ENCODE measurements around the gene SNRPD3. TPM values are rescaled to one million over a fixed set of nuclear protein-coding genes. Genes with fewer than 3 reads are reported as not detected.

SNRPD3 gene
- total RNA-seq, 2 donors from 2014 or later, result 69.3 to 76.5 TPM

GRCh38 chr22:24564376-24565058, 8.7 kb downstream of the SNRPD3 start:
- no peak for DNase-seq
- Mint-ChIP-seq H3K4me3 (no peak overlapping the region), H3K9me3 (no peaks in the 10 kb centered on the region), H3K36me3 (ENCODE audit: insufficient read depth in 2 of 2) (peaks cover 3 to 9% of the 10 kb centered on the region in 2 donors), H3K27me3 (ENCODE audit: low read depth) (no peaks in the 10 kb centered on the region), H3K4me1 (ENCODE audit: low read depth) (peaks cover 56% of the 10 kb centered on the region), H3K27ac (peak overlapping the region; percentile 8)
- no peak for ATAC-seq (replicated peaks in 1 of 2)

GRCh38 chr22:24565077-24565476, 9.3 kb downstream of the SNRPD3 start:
- Mint-ChIP-seq H3K4me1 (ENCODE audit: low read depth) (peaks cover 51% of the 10 kb centered on the region), H3K36me3 (ENCODE audit: insufficient read depth in 2 of 2) (peaks cover 3 to 9% of the 10 kb centered on the region in 2 donors), H3K27ac (peak overlapping the region; percentile 65)

GRCh38 chr22:24566899-24567511, 11.2 kb downstream of the SNRPD3 start:
- Mint-ChIP-seq H3K27me3 (ENCODE audit: low read depth) (no peaks in the 10 kb centered on the region), H3K27ac (no peak overlapping the region), H3K9me3 (no peaks in the 10 kb centered on the region), H3K4me3 (no peak overlapping the region), H3K36me3 (ENCODE audit: insufficient read depth in 2 of 2) (peaks cover 3 to 12% of the 10 kb centered on the region in 2 donors), H3K4me1 (ENCODE audit: low read depth) (peaks cover 35% of the 10 kb centered on the region)
- ATAC-seq (replicated peaks in 1 of 2) (no peak), DNase-seq (no peak)

More at GRCh38 chr22:24565077-24565476, 9.3 kb downstream of the SNRPD3 start:
- DNase-seq (no peak), ATAC-seq (replicated peaks in 1 of 2) (no peak)
- Mint-ChIP-seq H3K9me3 (no peaks in the 10 kb centered on the region), H3K4me3 (no peak overlapping the region), H3K27me3 (ENCODE audit: low read depth) (no peaks in the 10 kb centered on the region)

- no peak for ATAC-seq (replicated peaks in 1 of 2)
- H3K4me1 Mint-ChIP-seq (ENCODE audit: low read depth), result peaks cover 30% of the 10 kb centered on the region
- H3K4me3 Mint-ChIP-seq, result no peak overlapping the region
- no peak for DNase-seq
- H3K36me3 Mint-ChIP-seq (ENCODE audit: insufficient read depth in 2 of 2), result peaks cover 4 to 18% of the 10 kb centered on the region in 2 donors
- H3K9me3 Mint-ChIP-seq, result no peaks in the 10 kb centered on the region
- no peaks in the 10 kb centered on the region for H3K27me3 Mint-ChIP-seq (ENCODE audit: low read depth)
- no peak overlapping the region for H3K27ac Mint-ChIP-seq
Measured at GRCh38 chr22:24567668-24568067, 11.9 kb downstream of the SNRPD3 start.

GRCh38 chr22:24571266-24571665, 15.5 kb downstream of the SNRPD3 start:
- no peak for ATAC-seq (replicated peaks in 1 of 2)
- no peak for DNase-seq
- H3K27me3 Mint-ChIP-seq (ENCODE audit: low read depth), result no peaks in the 10 kb centered on the region
- H3K4me3 Mint-ChIP-seq, result no peak overlapping the region
- H3K36me3 Mint-ChIP-seq (ENCODE audit: insufficient read depth in 2 of 2), result peaks cover 5 to 31% of the 10 kb centered on the region in 2 donors
- peaks cover 6% of the 10 kb centered on the region for H3K4me1 Mint-ChIP-seq (ENCODE audit: low read depth)
- no peaks in the 10 kb centered on the region for H3K9me3 Mint-ChIP-seq
- no peak overlapping the region for H3K27ac Mint-ChIP-seq

- peak overlapping the region; percentile 28 for H3K27ac Mint-ChIP-seq
Measured at GRCh38 chr22:24576778-24577177, 21.0 kb downstream of the SNRPD3 start.

GRCh38 chr22:24578355-24579257, 22.8 kb downstream of the SNRPD3 start:
- ATAC-seq (replicated peaks in 1 of 2), result no peak
- H3K9me3 Mint-ChIP-seq, result no peaks in the 10 kb centered on the region
- peaks cover 1 to 17% of the 10 kb centered on the region in 2 donors for H3K36me3 Mint-ChIP-seq (ENCODE audit: insufficient read depth in 2 of 2)
- no peak for DNase-seq
- no peaks in the 10 kb centered on the region for H3K27me3 Mint-ChIP-seq (ENCODE audit: low read depth)
- no peak overlapping the region for H3K4me3 Mint-ChIP-seq
- H3K4me1 Mint-ChIP-seq (ENCODE audit: low read depth), result no peaks in the 10 kb centered on the region
- no peak overlapping the region for H3K27ac Mint-ChIP-seq

More at GRCh38 chr22:24576778-24577177, 21.0 kb downstream of the SNRPD3 start:
- no peaks in the 10 kb centered on the region for H3K27me3 Mint-ChIP-seq (ENCODE audit: low read depth)
- H3K4me3 Mint-ChIP-seq, result no peak overlapping the region
- no peaks in the 10 kb centered on the region for H3K4me1 Mint-ChIP-seq (ENCODE audit: low read depth)
- H3K36me3 Mint-ChIP-seq (ENCODE audit: insufficient read depth in 2 of 2), result peaks cover 5 to 30% of the 10 kb centered on the region in 2 donors
- no peaks in the 10 kb centered on the region for H3K9me3 Mint-ChIP-seq
- no peak for DNase-seq
- no peak for ATAC-seq (replicated peaks in 1 of 2)

- Mint-ChIP-seq H3K27ac (no peak overlapping the region), H3K27me3 (ENCODE audit: low read depth) (no peaks in the 10 kb centered on the region)
- ATAC-seq (replicated peaks in 1 of 2), result no peak
Measured at GRCh38 chr22:24579258-24579601, 23.4 kb downstream of the SNRPD3 start.

GRCh38 chr22:24580276-24580675, 24.5 kb downstream of the SNRPD3 start:
- H3K27ac Mint-ChIP-seq, result no peak overlapping the region
- H3K36me3 Mint-ChIP-seq (ENCODE audit: insufficient read depth in 2 of 2), result peaks cover 1 to 8% of the 10 kb centered on the region in 2 donors
- no peaks in the 10 kb centered on the region for H3K4me1 Mint-ChIP-seq (ENCODE audit: low read depth)

More at GRCh38 chr22:24579258-24579601, 23.4 kb downstream of the SNRPD3 start:
- H3K36me3 Mint-ChIP-seq (ENCODE audit: insufficient read depth in 2 of 2), result peaks cover 1 to 17% of the 10 kb centered on the region in 2 donors
- no peaks in the 10 kb centered on the region for H3K4me1 Mint-ChIP-seq (ENCODE audit: low read depth)
- DNase-seq, result no peak
- no peak overlapping the region for H3K4me3 Mint-ChIP-seq
- H3K9me3 Mint-ChIP-seq, result no peaks in the 10 kb centered on the region

GRCh38 chr22:24582056-24582814, 26.4 kb downstream of the SNRPD3 start:
- no peak for DNase-seq
- no peak overlapping the region for H3K4me3 Mint-ChIP-seq
- no peak for ATAC-seq (replicated peaks in 1 of 2)
- H3K27me3 Mint-ChIP-seq (ENCODE audit: low read depth), result no peaks in the 10 kb centered on the region
- no peak overlapping the region for H3K27ac Mint-ChIP-seq
- no peaks in the 10 kb centered on the region for H3K36me3 Mint-ChIP-seq (ENCODE audit: insufficient read depth in 2 of 2)
- no peaks in the 10 kb centered on the region for H3K9me3 Mint-ChIP-seq
- H3K4me1 Mint-ChIP-seq (ENCODE audit: low read depth), result no peaks in the 10 kb centered on the region

More at GRCh38 chr22:24580276-24580675, 24.5 kb downstream of the SNRPD3 start:
- Mint-ChIP-seq H3K9me3 (no peaks in the 10 kb centered on the region), H3K27me3 (ENCODE audit: low read depth) (no peaks in the 10 kb centered on the region), H3K4me3 (no peak overlapping the region)
- ATAC-seq (replicated peaks in 1 of 2) (no peak), DNase-seq (no peak)

- no peaks in the 10 kb centered on the region for H3K4me1 Mint-ChIP-seq (ENCODE audit: low read depth)
- no peak for DNase-seq
- no peak overlapping the region for H3K4me3 Mint-ChIP-seq
- no peak for ATAC-seq (replicated peaks in 1 of 2)
- H3K9me3 Mint-ChIP-seq, result no peaks in the 10 kb centered on the region
- no peak overlapping the region for H3K27ac Mint-ChIP-seq
- H3K27me3 Mint-ChIP-seq (ENCODE audit: low read depth), result no peaks in the 10 kb centered on the region
- no peaks in the 10 kb centered on the region for H3K36me3 Mint-ChIP-seq (ENCODE audit: insufficient read depth in 2 of 2)
Measured at GRCh38 chr22:24583221-24584165, 27.7 kb downstream of the SNRPD3 start.
